ENCODE results near the gene ARID5B. TPM values are rescaled to one million over a fixed set of nuclear protein-coding genes. Genes with fewer than 3 reads are reported as not detected.
A peak's percentile ranks its signal among the peaks of the same experiment; 100 is the strongest.

The ARID5B gene
- total and polyA plus RNA-seq, 7 donors: 8.5 to 166 (median 75.9) TPM

DNA sequence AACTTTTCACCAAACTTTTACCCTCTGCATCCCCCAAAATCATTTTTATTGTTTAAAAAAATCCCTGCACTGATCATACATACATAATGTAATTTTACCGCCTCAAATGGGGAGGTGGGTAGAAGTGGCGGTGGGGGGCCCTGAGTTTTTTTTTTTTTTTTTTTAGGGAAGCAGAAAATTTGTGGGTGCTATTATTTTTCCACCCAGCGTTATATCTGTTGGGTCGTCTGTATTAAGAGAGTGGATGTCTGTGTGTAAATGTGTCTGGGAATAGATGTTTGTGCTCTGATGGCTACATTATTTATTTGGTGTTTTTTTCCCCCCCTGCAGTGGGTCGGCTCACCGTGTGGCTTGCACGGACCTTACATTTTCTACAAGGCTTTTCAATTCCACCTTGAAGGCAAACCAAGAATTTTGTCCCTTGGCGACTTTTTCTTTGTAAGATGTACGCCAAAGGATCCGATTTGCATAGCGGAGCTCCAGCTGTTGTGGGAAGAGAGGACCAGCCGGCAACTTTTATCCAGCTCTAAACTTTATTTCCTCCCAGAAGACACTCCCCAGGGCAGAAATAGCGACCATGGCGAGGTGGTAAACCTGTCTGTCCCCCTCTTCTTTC, 438 bp downstream of the ARID5B start:
- Histone ChIP-seq H3K4me3 (peak overlapping the region; percentile 98), H3K27me3 (ENCODE audit: insufficient read depth in 3 of 3, low read length in 2 of 3) (no peaks in the 10 kb centered on the region), H3K36me3 (ENCODE audit: insufficient read depth in 1 of 2, low read depth in 1 of 2) (no peaks in the 10 kb centered on the region), H3K4me1 (peaks cover 29% of the 10 kb centered on the region), H3K27ac (peak overlapping the region; percentile 98), H3K9me3 (no peaks in the 10 kb centered on the region)
- TF ChIP-seq, protein P1, sequence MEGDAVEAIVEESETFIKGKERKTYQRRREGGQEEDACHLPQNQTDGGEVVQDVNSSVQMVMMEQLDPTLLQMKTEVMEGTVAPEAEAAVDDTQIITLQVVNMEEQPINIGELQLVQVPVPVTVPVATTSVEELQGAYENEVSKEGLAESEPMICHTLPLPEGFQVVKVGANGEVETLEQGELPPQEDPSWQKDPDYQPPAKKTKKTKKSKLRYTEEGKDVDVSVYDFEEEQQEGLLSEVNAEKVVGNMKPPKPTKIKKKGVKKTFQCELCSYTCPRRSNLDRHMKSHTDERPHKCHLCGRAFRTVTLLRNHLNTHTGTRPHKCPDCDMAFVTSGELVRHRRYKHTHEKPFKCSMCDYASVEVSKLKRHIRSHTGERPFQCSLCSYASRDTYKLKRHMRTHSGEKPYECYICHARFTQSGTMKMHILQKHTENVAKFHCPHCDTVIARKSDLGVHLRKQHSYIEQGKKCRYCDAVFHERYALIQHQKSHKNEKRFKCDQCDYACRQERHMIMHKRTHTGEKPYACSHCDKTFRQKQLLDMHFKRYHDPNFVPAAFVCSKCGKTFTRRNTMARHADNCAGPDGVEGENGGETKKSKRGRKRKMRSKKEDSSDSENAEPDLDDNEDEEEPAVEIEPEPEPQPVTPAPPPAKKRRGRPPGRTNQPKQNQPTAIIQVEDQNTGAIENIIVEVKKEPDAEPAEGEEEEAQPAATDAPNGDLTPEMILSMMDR (IDR thresholded peaks at IDR 0.05): no peak
- WGBS, 3 donors: 0% methylated on average over 14 of the region's 14 CpGs
- intact Hi-C loops (cut with DNase I): loop anchor here (2.0 to 10.0 kb wide), 4 partner anchors 90 to 180 kb away; no protein-coding TSS in a partner anchor
- ATAC-seq (peak in 1 of 4 donors; percentile 3), DNase-seq (no peak)

DNA sequence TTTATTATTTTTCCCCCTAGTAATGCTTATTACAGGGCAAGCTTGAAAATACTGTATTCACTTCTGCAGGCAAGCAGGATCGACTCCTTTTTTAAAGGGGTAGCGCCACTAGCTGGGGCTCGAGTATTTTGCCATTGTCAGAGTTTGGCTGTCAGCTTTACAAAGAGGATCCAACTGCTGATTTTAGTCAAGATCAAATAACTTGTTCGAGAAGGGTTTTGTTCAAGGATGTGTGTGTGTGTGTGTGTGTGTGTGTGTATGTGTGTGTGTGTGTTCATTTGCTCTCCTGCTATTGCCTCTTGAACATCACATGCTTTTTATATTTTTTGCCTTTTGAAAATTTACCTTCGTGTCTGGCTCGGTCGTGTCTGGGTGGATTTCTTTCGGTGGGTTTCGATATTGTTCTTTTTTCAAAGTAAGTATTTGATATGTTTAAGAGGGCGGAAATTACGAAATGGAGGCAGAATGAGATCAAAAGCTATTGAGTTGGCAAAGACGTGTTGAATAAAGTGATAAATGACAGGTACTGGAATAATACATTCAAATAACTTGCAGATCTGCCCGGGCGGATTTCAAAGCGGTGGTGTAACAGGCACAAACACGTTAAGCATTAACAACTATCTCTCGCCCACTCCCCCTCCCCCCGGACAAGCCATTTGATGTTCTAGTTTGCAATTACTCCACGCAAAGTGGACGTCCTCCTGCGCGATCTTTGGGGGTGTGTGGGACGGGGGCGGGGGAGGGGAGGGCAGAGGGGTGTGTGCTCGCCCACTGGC, 1.1 kb downstream of the ARID5B start:
- Histone ChIP-seq H3K27me3 (ENCODE audit: insufficient read depth in 3 of 3, low read length in 2 of 3) (no peaks in the 10 kb centered on the region), H3K4me1 (peaks cover 29% of the 10 kb centered on the region), H3K36me3 (ENCODE audit: insufficient read depth in 1 of 2, low read depth in 1 of 2) (no peaks in the 10 kb centered on the region), H3K9me3 (no peaks in the 10 kb centered on the region), H3K27ac (peak overlapping the region; percentile 98), H3K4me3 (peak overlapping the region; percentile 98)
- 0 to 1% (median 0%) methylated on average over 19 to 25 of the region's 25 CpGs for WGBS, 3 donors
- ATAC-seq: peak; percentile 17 to 47 (median 22)
- intact Hi-C loops (cut with DNase I): loop anchor here (2.0 to 10.0 kb wide), 4 partner anchors 90 to 180 kb away; no protein-coding TSS in a partner anchor
- DNase-seq: no peak
- TF ChIP-seq, protein P1 (IDR thresholded peaks at IDR 0.05): no peak

DNA sequence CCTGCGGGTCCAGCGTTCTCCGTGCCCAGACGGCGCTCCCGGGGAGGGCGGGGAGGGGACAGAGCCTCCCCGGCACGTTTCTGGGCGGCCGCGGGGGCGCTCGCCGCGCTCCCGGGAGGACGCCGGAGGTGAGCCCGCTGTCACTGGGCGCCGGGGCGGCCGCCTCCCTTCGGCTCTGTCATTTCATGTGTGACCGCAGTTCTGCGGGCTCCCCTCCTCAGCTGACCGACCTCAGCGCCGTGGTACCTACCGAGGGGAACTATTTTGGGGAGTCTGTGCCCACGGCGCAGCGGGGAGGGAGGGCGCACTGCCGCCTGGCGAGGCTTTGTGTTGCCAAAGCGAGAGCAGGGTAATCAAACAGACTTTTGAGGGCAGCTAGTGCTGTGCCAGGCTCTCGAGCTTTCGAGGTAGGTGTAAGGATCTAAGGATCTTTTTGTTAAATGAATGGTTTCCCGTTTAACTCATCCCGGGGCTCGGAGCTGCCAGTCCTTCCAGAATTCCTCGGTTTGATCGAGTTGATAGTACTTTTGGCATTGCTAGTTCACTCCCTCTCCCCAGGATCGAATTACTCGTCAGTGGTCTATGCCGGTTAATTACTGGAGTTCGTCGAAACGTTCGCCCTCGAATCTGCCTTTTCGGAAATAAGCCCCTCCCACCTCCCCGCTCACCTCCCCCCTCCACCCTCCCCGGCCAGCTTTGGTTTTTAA, 1.9 kb downstream of the ARID5B start:
- peaks cover 22% of the 10 kb centered on the region for H3K4me1 ChIP-seq
- peak overlapping the region; percentile 98 for H3K27ac ChIP-seq
- H3K4me3 ChIP-seq: peak overlapping the region; percentile 98
- ATAC-seq (peak; percentile 71 to 83 (median 80)), DNase-seq (peak; percentile 61 to 76)
- TF ChIP-seq, protein P1 (IDR thresholded peaks at IDR 0.05): peak; percentile 30
- no peaks in the 10 kb centered on the region for H3K9me3 ChIP-seq
- no peaks in the 10 kb centered on the region for H3K27me3 ChIP-seq (ENCODE audit: insufficient read depth in 3 of 3, low read length in 2 of 3)
- no peaks in the 10 kb centered on the region for H3K36me3 ChIP-seq (ENCODE audit: insufficient read depth in 1 of 2, low read depth in 1 of 2)
- 0 to 1% (median 1%) methylated on average over 51 to 56 of the region's 56 CpGs for WGBS, 3 donors
- intact Hi-C loops (cut with DNase I): loop anchor here (2.0 to 10.0 kb wide), 4 partner anchors 89 to 179 kb away; no protein-coding TSS in a partner anchor

DNA sequence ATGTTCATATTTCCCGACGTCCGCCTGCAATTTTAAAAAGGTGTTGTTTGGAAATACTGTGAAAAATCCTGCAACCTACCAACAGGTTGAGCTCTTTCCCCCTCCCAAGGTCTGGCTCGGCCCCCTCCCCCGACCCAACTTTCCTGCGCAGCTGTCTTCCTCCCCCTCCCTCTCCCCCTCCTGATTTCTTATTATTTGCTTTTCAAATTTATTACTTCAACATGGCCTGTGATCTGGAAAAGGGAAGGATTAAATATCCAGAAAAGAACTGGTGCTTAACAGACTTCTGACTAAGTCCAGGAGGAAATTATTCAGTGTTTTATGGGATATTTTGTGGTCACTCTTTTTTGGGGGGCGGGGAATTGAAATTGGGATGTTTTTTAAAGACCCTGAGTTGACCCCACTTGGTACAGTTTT, 2.4 kb downstream of the ARID5B start:
- Histone ChIP-seq H3K27me3 (ENCODE audit: insufficient read depth in 3 of 3, low read length in 2 of 3) (no peaks in the 10 kb centered on the region), H3K27ac (peak overlapping the region; percentile 98), H3K4me1 (peaks cover 18% of the 10 kb centered on the region), H3K4me3 (peak overlapping the region; percentile 98), H3K9me3 (no peaks in the 10 kb centered on the region), H3K36me3 (ENCODE audit: insufficient read depth in 1 of 2, low read depth in 1 of 2) (no peaks in the 10 kb centered on the region)
- DNase-seq (no peak), ATAC-seq (peak in 1 of 4 donors; percentile 5)
- intact Hi-C loops (cut with DNase I): loop anchor here (2.0 to 10.0 kb wide), 4 partner anchors 88 to 178 kb away; no protein-coding TSS in a partner anchor
- WGBS, 3 donors: 11 to 13% (median 11%) methylated on average over 7 of the region's 7 CpGs
- TF ChIP-seq, protein P1 (IDR thresholded peaks at IDR 0.05): no peak

Data from psoas muscle (tissue), 8 donors.